ENCODE results near the gene CDYL. TPM values are rescaled to one million over a fixed set of nuclear protein-coding genes. Genes with fewer than 3 reads are reported as not detected.

The CDYL gene
- total RNA-seq, 4 donors from 2014 or later: 32.1 to 61.4 (median 39.0) TPM

GRCh38 chr6:4806337-4806725 lies 30.1 kb downstream of the CDYL start:
- H3K4me3 ChIP-seq (ENCODE audit: low read depth, poor library complexity, severe bottlenecking): no peak overlapping the region
- intact Hi-C loops (cut with DNase I; ENCODE audit: low total_unique reads): no loop called here
- DNase-seq (ENCODE audit: low spot score in 2 of 2): no peak
- TF ChIP-seq POLR2A (IDR thresholded peaks at IDR 0.05) (no peak), CTCF (IDR thresholded peaks at IDR 0.05) (no peak)
- WGBS, 2 donors: 60 to 66% methylated on average over 7 of the region's 7 CpGs

- intact Hi-C loops (cut with DNase I; ENCODE audit: low total_unique reads): no loop called here
- no peak overlapping the region for H3K4me3 ChIP-seq (ENCODE audit: low read depth, poor library complexity, severe bottlenecking)
- no peak for TF ChIP-seq POLR2A (IDR thresholded peaks at IDR 0.05)
- TF ChIP-seq CTCF (IDR thresholded peaks at IDR 0.05): no peak
- DNase-seq (ENCODE audit: low spot score in 2 of 2): no peak
- WGBS, 2 donors: 64 to 86% methylated on average over 9 of the region's 9 CpGs
Observed at GRCh38 chr6:4806791-4807190, 30.6 kb downstream of the CDYL start.

- TF ChIP-seq CTCF (IDR thresholded peaks at IDR 0.05): no peak
- TF ChIP-seq POLR2A (IDR thresholded peaks at IDR 0.05): no peak
- DNase-seq (ENCODE audit: low spot score in 2 of 2): no peak
- H3K4me3 ChIP-seq (ENCODE audit: low read depth, poor library complexity, severe bottlenecking): no peak overlapping the region
- intact Hi-C loops (cut with DNase I; ENCODE audit: low total_unique reads): no loop called here
- 97 to 99% methylated on average over 6 of the region's 6 CpGs for WGBS, 2 donors
Observed at GRCh38 chr6:4808396-4808795, 32.2 kb downstream of the CDYL start.

GRCh38 chr6:4809999-4810918 lies 34.1 kb downstream of the CDYL start:
- no peak for TF ChIP-seq POLR2A (IDR thresholded peaks at IDR 0.05)
- no peak for TF ChIP-seq CTCF (IDR thresholded peaks at IDR 0.05)
- DNase-seq (ENCODE audit: low spot score in 2 of 2): no peak
- WGBS, 2 donors: 68 to 69% methylated on average over 5 of the region's 5 CpGs
- intact Hi-C loops (cut with DNase I; ENCODE audit: low total_unique reads): no loop called here
- no peak overlapping the region for H3K4me3 ChIP-seq (ENCODE audit: low read depth, poor library complexity, severe bottlenecking)

- intact Hi-C loops (cut with DNase I; ENCODE audit: low total_unique reads): no loop called here
- TF ChIP-seq CTCF (IDR thresholded peaks at IDR 0.05) (no peak), POLR2A (IDR thresholded peaks at IDR 0.05) (no peak)
- WGBS, 2 donors: 73 to 75% methylated on average over 4 of the region's 4 CpGs
- H3K4me3 ChIP-seq (ENCODE audit: low read depth, poor library complexity, severe bottlenecking): no peak overlapping the region
- no peak for DNase-seq (ENCODE audit: low spot score in 2 of 2)
Observed at GRCh38 chr6:4812068-4812467, 35.9 kb downstream of the CDYL start.

Measured in lower leg skin (tissue), 4 donors.